GM23338 (cell line): ENCODE data around the gene ENTPD1. TPM values are rescaled to one million over a fixed set of nuclear protein-coding genes. Genes with fewer than 3 reads are reported as not detected.
A peak's percentile ranks its signal among the peaks of the same experiment; 100 is the strongest.

Experiments
- ATAC-seq: fragments of 200-7000 bp; cut with Tn5 transposase; 3 replicates; pipeline ENCODE4 v1.9.1; 2020
- DNase-seq: peaks from one replicate; pipeline ENCODE4 v3.0.0-alpha.2; 2015; ENCODE audit warnings: low spot score
- H2AFZ ChIP-seq: fragments of 200-600 bp; sonication (generic); 2 replicates; pipeline ENCODE4 v1.8.0; 2016; ENCODE audit warnings: antibody characterized with exemption, mild to moderate bottlenecking, moderate library complexity
- H3F3A ChIP-seq: fragments of 200-600 bp; sonication (generic); replicated peaks from 2 replicates; pipeline ENCODE4 v1.8.0; 2017; ENCODE audit warnings: antibody characterized with exemption, mixed run types, low read depth
- H3K27ac ChIP-seq: fragments of 200-600 bp; sonication (generic); 2 replicates; pipeline ENCODE4 v1.6.1; 2016; ENCODE audit warnings: low read depth
- H3K27me3 ChIP-seq: fragments of 200-600 bp; sonication (generic); 2 replicates; pipeline ENCODE4 v1.8.0; 2016; ENCODE audit warnings: mild to moderate bottlenecking, mixed run types, moderate library complexity; ENCODE audit not compliant: insufficient read depth
- H3K36me3 ChIP-seq: fragments of 200-600 bp; sonication (generic); 2 replicates; pipeline ENCODE4 v1.8.0; 2016; ENCODE audit warnings: mild to moderate bottlenecking; ENCODE audit not compliant: insufficient read depth
- H3K4me1 ChIP-seq: fragments of 200-600 bp; sonication (generic); 2 replicates; pipeline ENCODE4 v1.8.0; 2016; ENCODE audit warnings: mild to moderate bottlenecking, moderate library complexity; ENCODE audit not compliant: insufficient read depth
- H3K4me2 ChIP-seq: fragments of 200-600 bp; sonication (generic); 2 replicates; pipeline ENCODE4 v1.7.1; 2017; ENCODE audit warnings: mixed run types
- H3K4me3 ChIP-seq: fragments of 200-600 bp; sonication (generic); 2 replicates; pipeline ENCODE4 v1.6.1; 2016; ENCODE audit warnings: mixed run types
- H3K79me2 ChIP-seq: fragments of 200-600 bp; sonication (generic); replicated peaks from 2 replicates; pipeline ENCODE4 v1.8.0; 2017; ENCODE audit warnings: mild to moderate bottlenecking; ENCODE audit not compliant: insufficient read depth
- H3K9me2 ChIP-seq: fragments of 200-600 bp; sonication (generic); 2 replicates; pipeline ENCODE4 v1.8.0; 2017; ENCODE audit not compliant: insufficient read depth
- H4K20me1 ChIP-seq: fragments of 200-600 bp; sonication (generic); replicated peaks from 2 replicates; pipeline ENCODE4 v1.8.0; 2017; ENCODE audit warnings: mild to moderate bottlenecking; ENCODE audit not compliant: insufficient read depth
- H3K27ac Mint-ChIP-seq: 2 replicates; pipeline ENCODE4 v1.8.0; 2020; ENCODE audit warnings: inconsistent platforms, mild to moderate bottlenecking, moderate library complexity, mixed read lengths
- H3K27me3 Mint-ChIP-seq: 3 replicates; pipeline ENCODE4 v1.8.0; 2022; ENCODE audit warnings: low read depth, mild to moderate bottlenecking, moderate library complexity, mixed read lengths, inconsistent platforms; ENCODE audit not compliant: insufficient read depth, poor library complexity
- H3K36me3 Mint-ChIP-seq: 3 replicates; pipeline ENCODE4 v1.8.0; 2021; ENCODE audit warnings: low read depth, mild to moderate bottlenecking, inconsistent platforms, moderate library complexity, mixed read lengths
- H3K4me1 Mint-ChIP-seq: 3 replicates; pipeline ENCODE4 v1.8.0; 2020; ENCODE audit warnings: mild to moderate bottlenecking, inconsistent platforms, mixed read lengths
- H3K4me3 Mint-ChIP-seq: 3 replicates; pipeline ENCODE4 v1.8.0; 2021; ENCODE audit warnings: moderate library complexity, mild to moderate bottlenecking, inconsistent platforms, mixed read lengths
- H3K9me3 Mint-ChIP-seq: 3 replicates; pipeline ENCODE4 v1.8.0; 2020; ENCODE audit warnings: moderate library complexity, mild to moderate bottlenecking, inconsistent platforms, mixed read lengths
- CREB1 ChIP-seq: fragments of 250-450 bp; sonication (Bioruptor Pico); IDR thresholded peaks from 2 replicates; pipeline ENCODE4 v1.5.0; 2020; ENCODE audit warnings: low read depth, mild to moderate bottlenecking, moderate library complexity
- CTCF ChIP-seq, 2 experiments: fragments of 200-600 bp in 1 of 2; sonication (generic) in 1 of 2; conservative IDR thresholded peaks; 2 replicates each; pipeline versions ENCODE4 v1.5.1 to v1.6.1; 2016 to 2017; ENCODE audit warnings: antibody characterized with exemption in 2 of 2, low read depth in 2 of 2, mild to moderate bottlenecking in 2 of 2, moderate library complexity in 1 of 2
- EZH2 ChIP-seq: fragments of 200-600 bp; sonication (generic); IDR thresholded peaks from one replicate; pipeline ENCODE4 v1.8.0; 2017; ENCODE audit warnings: antibody characterized with exemption, mild to moderate bottlenecking, low read depth; ENCODE audit not compliant: unreplicated experiment
- EZH2phosphoT487 ChIP-seq: fragments of 200-600 bp; sonication (generic); IDR thresholded peaks from one replicate; pipeline ENCODE4 v1.8.1; 2018; ENCODE audit warnings: antibody characterized with exemption; ENCODE audit not compliant: unreplicated experiment
- JUNB ChIP-seq: IDR thresholded peaks from one replicate; pipeline ENCODE4 v1.6.1; 2016; ENCODE audit warnings: antibody characterized with exemption; ENCODE audit not compliant: unreplicated experiment
- REST ChIP-seq: IDR thresholded peaks from one replicate; pipeline ENCODE4 v1.6.1; 2018; ENCODE audit warnings: antibody characterized with exemption; ENCODE audit not compliant: unreplicated experiment
- STAT1 ChIP-seq: IDR thresholded peaks from one replicate; pipeline ENCODE4 v1.6.1; 2016; ENCODE audit warnings: antibody characterized with exemption; ENCODE audit not compliant: unreplicated experiment
- polyA plus RNA-seq: library from polyadenylated mRNA; unstranded; fragments of >200 nt; fragmentation: Nextera tagmentation; extraction: Ambion mirVana; gene quantifications from 2 replicates; pipeline ENCODE4 v1.2.1, GENCODE V29; 2016
- total RNA-seq: library from RNA; depleted of rRNA; stranded (reverse); fragments of >200 nt; shearing (Covaris generic); gene quantifications from 2 replicates; pipeline ENCODE4 v1.2.3, GENCODE V29; 2014

Gene ENTPD1
- total and polyA plus RNA-seq, 2 experiments from 2014 or later = 2.3 to 3.6 TPM

- TF ChIP-seq REST (no peak), EZH2phosphoT487 (no peak)
Observed at GRCh38 chr10:95813054-95813685, 57.2 kb downstream of the ENTPD1 start (continued).

- H3K27ac ChIP-seq = no peak overlapping the region
- H3K4me1 Mint-ChIP-seq = no peaks in the 10 kb centered on the region
- peaks cover 24% of the 10 kb centered on the region for H3K9me3 Mint-ChIP-seq
- H3K36me3 Mint-ChIP-seq = peaks cover 15% of the 10 kb centered on the region
- H3K27me3 Mint-ChIP-seq = no peaks in the 10 kb centered on the region
- H3K27ac Mint-ChIP-seq = no peak overlapping the region
- no peaks in the 10 kb centered on the region for H3K27me3 ChIP-seq
- no peaks in the 10 kb centered on the region for H3F3A ChIP-seq
- peaks cover 4% of the 10 kb centered on the region; the same call in 1 of the 2 replicates for H3K4me1 ChIP-seq
- no peaks in the 10 kb centered on the region for H4K20me1 ChIP-seq
- no peak overlapping the region for H3K4me3 ChIP-seq
- TF ChIP-seq STAT1 = no peak
- no peak for TF ChIP-seq JUNB
- TF ChIP-seq CREB1 (CRISPR knock-in tag) = no peak
- no peak for TF ChIP-seq EZH2
- TF ChIP-seq CTCF (conservative IDR thresholded peaks at IDR 0.05; ENCODE audit: low read depth in 2 of 2) = no peak
- DNase-seq = peak; percentile 30
- peaks cover 22% of the 10 kb centered on the region for H3K9me2 ChIP-seq
- H3K79me2 ChIP-seq = no peaks in the 10 kb centered on the region
- H3K4me3 Mint-ChIP-seq = no peak overlapping the region
- no peak overlapping the region for H3K4me2 ChIP-seq
- no peak for ATAC-seq
- no peaks in the 10 kb centered on the region; the same call in none of the 2 replicates for H3K36me3 ChIP-seq
- no peak overlapping the region for H2AFZ ChIP-seq
Observed at GRCh38 chr10:95814011-95814727, 58.2 kb downstream of the ENTPD1 start.
